ENCODE data around the gene HECTD4. TPM values are rescaled to one million over a fixed set of nuclear protein-coding genes. Genes with fewer than 3 reads are reported as not detected.

Gene HECTD4
- total and polyA plus RNA-seq, 9 of the 15 experiments (the other 6 are each of a cell fraction or from before 2014, with no cell fraction given), result 3.5 to 33.3 (median 13.5) TPM

DNA sequence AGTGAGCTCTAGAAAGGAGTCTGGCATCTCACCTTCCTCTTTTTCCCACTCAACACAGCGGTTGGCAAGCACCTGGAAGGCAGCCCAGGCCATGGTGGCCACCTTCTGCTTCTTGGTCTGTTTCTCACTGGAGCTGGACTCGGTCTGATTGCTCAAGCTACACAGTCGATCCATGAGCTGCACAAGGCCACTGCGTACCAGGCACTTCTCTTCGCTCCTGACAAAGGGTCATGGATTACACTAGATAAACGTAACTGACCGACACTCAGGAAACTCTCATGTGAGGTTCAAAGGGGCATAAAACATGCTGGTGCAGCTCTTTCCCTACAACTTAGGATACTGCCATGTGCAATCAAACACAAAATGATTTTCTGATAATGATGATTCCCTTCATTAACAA, 143.2 kb downstream of the HECTD4 start (continued):
- TF ChIP-seq, protein P1, sequence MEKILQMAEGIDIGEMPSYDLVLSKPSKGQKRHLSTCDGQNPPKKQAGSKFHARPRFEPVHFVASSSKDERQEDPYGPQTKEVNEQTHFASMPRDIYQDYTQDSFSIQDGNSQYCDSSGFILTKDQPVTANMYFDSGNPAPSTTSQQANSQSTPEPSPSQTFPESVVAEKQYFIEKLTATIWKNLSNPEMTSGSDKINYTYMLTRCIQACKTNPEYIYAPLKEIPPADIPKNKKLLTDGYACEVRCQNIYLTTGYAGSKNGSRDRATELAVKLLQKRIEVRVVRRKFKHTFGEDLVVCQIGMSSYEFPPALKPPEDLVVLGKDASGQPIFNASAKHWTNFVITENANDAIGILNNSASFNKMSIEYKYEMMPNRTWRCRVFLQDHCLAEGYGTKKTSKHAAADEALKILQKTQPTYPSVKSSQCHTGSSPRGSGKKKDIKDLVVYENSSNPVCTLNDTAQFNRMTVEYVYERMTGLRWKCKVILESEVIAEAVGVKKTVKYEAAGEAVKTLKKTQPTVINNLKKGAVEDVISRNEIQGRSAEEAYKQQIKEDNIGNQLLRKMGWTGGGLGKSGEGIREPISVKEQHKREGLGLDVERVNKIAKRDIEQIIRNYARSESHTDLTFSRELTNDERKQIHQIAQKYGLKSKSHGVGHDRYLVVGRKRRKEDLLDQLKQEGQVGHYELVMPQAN (IDR thresholded peaks at IDR 0.05; ENCODE audit: borderline replicate concordance), result no peak
- TF ChIP-seq, protein P2, sequence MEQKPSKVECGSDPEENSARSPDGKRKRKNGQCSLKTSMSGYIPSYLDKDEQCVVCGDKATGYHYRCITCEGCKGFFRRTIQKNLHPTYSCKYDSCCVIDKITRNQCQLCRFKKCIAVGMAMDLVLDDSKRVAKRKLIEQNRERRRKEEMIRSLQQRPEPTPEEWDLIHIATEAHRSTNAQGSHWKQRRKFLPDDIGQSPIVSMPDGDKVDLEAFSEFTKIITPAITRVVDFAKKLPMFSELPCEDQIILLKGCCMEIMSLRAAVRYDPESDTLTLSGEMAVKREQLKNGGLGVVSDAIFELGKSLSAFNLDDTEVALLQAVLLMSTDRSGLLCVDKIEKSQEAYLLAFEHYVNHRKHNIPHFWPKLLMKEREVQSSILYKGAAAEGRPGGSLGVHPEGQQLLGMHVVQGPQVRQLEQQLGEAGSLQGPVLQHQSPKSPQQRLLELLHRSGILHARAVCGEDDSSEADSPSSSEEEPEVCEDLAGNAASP (IDR thresholded peaks at IDR 0.05), result no peak
- TF ChIP-seq FOXK2 (conservative IDR thresholded peaks at IDR 0.05 in 1 of 2, IDR thresholded peaks at IDR 0.05 in 1 of 2; ENCODE audit: low read depth in 2 of 2) (no peak), NFYB (IDR thresholded peaks at IDR 0.05; ENCODE audit: extremely low read depth, insufficient read length) (no peak), SMAD1 (IDR thresholded peaks at IDR 0.05; ENCODE audit: low read depth, low read length, partially characterized antibody) (no peak), MED1 (CRISPR knock-in tag; IDR thresholded peaks at IDR 0.05; ENCODE audit: borderline replicate concordance) (no peak), TFAM (CRISPR knock-in tag; conservative IDR thresholded peaks at IDR 0.05) (no peak)
- TF ChIP-seq, protein P3, sequence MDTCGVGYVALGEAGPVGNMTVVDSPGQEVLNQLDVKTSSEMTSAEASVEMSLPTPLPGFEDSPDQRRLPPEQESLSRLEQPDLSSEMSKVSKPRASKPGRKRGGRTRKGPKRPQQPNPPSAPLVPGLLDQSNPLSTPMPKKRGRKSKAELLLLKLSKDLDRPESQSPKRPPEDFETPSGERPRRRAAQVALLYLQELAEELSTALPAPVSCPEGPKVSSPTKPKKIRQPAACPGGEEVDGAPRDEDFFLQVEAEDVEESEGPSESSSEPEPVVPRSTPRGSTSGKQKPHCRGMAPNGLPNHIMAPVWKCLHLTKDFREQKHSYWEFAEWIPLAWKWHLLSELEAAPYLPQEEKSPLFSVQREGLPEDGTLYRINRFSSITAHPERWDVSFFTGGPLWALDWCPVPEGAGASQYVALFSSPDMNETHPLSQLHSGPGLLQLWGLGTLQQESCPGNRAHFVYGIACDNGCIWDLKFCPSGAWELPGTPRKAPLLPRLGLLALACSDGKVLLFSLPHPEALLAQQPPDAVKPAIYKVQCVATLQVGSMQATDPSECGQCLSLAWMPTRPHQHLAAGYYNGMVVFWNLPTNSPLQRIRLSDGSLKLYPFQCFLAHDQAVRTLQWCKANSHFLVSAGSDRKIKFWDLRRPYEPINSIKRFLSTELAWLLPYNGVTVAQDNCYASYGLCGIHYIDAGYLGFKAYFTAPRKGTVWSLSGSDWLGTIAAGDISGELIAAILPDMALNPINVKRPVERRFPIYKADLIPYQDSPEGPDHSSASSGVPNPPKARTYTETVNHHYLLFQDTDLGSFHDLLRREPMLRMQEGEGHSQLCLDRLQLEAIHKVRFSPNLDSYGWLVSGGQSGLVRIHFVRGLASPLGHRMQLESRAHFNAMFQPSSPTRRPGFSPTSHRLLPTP (IDR thresholded peaks at IDR 0.05; ENCODE audit: borderline replicate concordance, extremely low read depth, insufficient read length), result no peak

Measured in K562 (cell line).